ENCODE data around the gene GIMAP5.

GIMAP5 gene

GRCh38 chr7:150719960-150720891 is 17.0 kb upstream of the GIMAP5 start:
- Histone ChIP-seq H3K27ac (ENCODE audit: low read length) (no peak overlapping the region), H3K4me1 (ENCODE audit: control insufficient read depth, insufficient read depth, low read length) (no peaks in the 10 kb centered on the region), H3K36me3 (ENCODE audit: control insufficient read depth in 2 of 2, insufficient read depth in 2 of 2, low read length in 2 of 2) (no peaks in the 10 kb centered on the region)

GRCh38 chr7:150721970-150722373 is 15.2 kb upstream of the GIMAP5 start:
- H3K27me3 ChIP-seq (ENCODE audit: control insufficient read depth in 1 of 2, insufficient read depth in 2 of 2, low read length in 2 of 2) = no peaks in the 10 kb centered on the region
- H3K4me1 ChIP-seq (ENCODE audit: control insufficient read depth, insufficient read depth, low read length) = no peaks in the 10 kb centered on the region
- no peaks in the 10 kb centered on the region for H3K36me3 ChIP-seq (ENCODE audit: control insufficient read depth in 2 of 2, insufficient read depth in 2 of 2, low read length in 2 of 2)
- H3K9me3 ChIP-seq (ENCODE audit: control insufficient read depth in 2 of 2, low read length in 2 of 2) = peaks cover 0 to 4% of the 10 kb centered on the region in 2 donors
- no peak overlapping the region for H3K27ac ChIP-seq (ENCODE audit: low read length)
- H3K9ac ChIP-seq (ENCODE audit: low read length in 2 of 2) = no peak overlapping the region
- no peak overlapping the region for H3K4me3 ChIP-seq (ENCODE audit: low read length in 2 of 2)

More at GRCh38 chr7:150719960-150720891, 17.0 kb upstream of the GIMAP5 start:
- no peaks in the 10 kb centered on the region for H3K9me3 ChIP-seq (ENCODE audit: control insufficient read depth in 2 of 2, low read length in 2 of 2)
- no peak overlapping the region for H3K4me3 ChIP-seq (ENCODE audit: low read length in 2 of 2)
- H3K9ac ChIP-seq (ENCODE audit: low read length in 2 of 2) = no peak overlapping the region
- no peaks in the 10 kb centered on the region for H3K27me3 ChIP-seq (ENCODE audit: control insufficient read depth in 1 of 2, insufficient read depth in 2 of 2, low read length in 2 of 2)

DNA sequence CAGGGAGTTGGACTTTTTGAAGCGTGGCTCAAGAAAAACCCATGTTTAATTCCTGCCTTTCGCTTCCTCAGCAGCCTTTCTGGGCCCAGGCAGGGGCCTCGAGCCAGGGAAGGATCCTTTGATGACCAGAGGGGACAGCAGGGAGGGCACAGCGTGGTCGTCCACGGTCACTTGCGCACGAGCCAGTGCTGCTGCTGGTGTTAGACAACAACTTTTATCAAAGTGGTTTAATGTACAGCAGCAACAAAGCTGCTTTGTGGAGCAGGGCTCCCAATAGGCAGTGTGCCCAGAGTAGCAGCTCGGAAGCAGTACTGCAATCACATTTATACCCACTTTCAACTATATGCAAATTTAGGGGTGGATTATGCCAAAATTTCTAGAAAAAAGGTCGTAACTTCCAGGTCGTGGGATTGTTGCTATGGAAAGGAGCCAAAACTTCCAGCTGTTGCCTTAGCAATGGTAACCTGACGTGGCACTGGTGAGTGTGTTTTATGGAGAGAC is 14.7 kb upstream of the GIMAP5 start:
- H3K9me3 ChIP-seq (ENCODE audit: control insufficient read depth in 2 of 2, low read length in 2 of 2) = peaks cover 0 to 6% of the 10 kb centered on the region in 2 donors
- H3K27me3 ChIP-seq (ENCODE audit: control insufficient read depth in 1 of 2, insufficient read depth in 2 of 2, low read length in 2 of 2) = no peaks in the 10 kb centered on the region
- H3K9ac ChIP-seq (ENCODE audit: low read length in 2 of 2) = no peak overlapping the region
- H3K4me3 ChIP-seq (ENCODE audit: low read length in 2 of 2) = no peak overlapping the region
- H3K4me1 ChIP-seq (ENCODE audit: control insufficient read depth, insufficient read depth, low read length) = no peaks in the 10 kb centered on the region
- H3K36me3 ChIP-seq (ENCODE audit: control insufficient read depth in 2 of 2, insufficient read depth in 2 of 2, low read length in 2 of 2) = no peaks in the 10 kb centered on the region
- H3K27ac ChIP-seq (ENCODE audit: low read length) = no peak overlapping the region

GRCh38 chr7:150723467-150723866 is 13.8 kb upstream of the GIMAP5 start:
- Histone ChIP-seq H3K27me3 (ENCODE audit: control insufficient read depth in 1 of 2, insufficient read depth in 2 of 2, low read length in 2 of 2) (no peaks in the 10 kb centered on the region), H3K9ac (ENCODE audit: low read length in 2 of 2) (no peak overlapping the region), H3K9me3 (ENCODE audit: control insufficient read depth in 2 of 2, low read length in 2 of 2) (peaks cover 4 to 12% of the 10 kb centered on the region in 2 donors), H3K36me3 (ENCODE audit: control insufficient read depth in 2 of 2, insufficient read depth in 2 of 2, low read length in 2 of 2) (no peaks in the 10 kb centered on the region), H3K4me1 (ENCODE audit: control insufficient read depth, insufficient read depth, low read length) (no peaks in the 10 kb centered on the region), H3K4me3 (ENCODE audit: low read length in 2 of 2) (no peak overlapping the region), H3K27ac (ENCODE audit: low read length) (no peak overlapping the region)

DNA sequence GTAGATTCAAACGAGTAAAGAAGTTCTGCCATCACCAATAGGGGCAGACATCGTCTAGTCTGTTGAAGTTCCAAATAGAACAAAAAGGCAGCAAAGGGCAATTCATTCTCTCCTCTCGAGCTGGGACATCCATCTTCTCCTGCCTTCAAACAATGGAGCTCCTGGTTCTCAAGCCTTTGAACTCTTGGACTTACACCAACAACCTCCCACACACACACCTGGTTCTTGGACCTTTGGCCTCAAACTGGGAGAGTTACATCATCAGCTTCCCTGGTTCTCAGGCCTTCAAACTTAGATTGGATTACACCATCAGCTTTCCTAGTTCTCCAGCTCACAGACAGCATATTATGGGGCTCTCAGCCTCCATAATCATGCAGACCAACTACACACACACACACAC is 9.8 kb upstream of the GIMAP5 start:
- H3K9ac ChIP-seq (ENCODE audit: low read length in 2 of 2) = no peak overlapping the region
- H3K9me3 ChIP-seq (ENCODE audit: control insufficient read depth in 2 of 2, low read length in 2 of 2) = peaks cover 4 to 12% of the 10 kb centered on the region in 2 donors
- no peaks in the 10 kb centered on the region for H3K27me3 ChIP-seq (ENCODE audit: control insufficient read depth in 1 of 2, insufficient read depth in 2 of 2, low read length in 2 of 2)
- no peak overlapping the region for H3K27ac ChIP-seq (ENCODE audit: low read length)
- no peaks in the 10 kb centered on the region for H3K36me3 ChIP-seq (ENCODE audit: control insufficient read depth in 2 of 2, insufficient read depth in 2 of 2, low read length in 2 of 2)
- H3K4me3 ChIP-seq (ENCODE audit: low read length in 2 of 2) = no peak overlapping the region
- H3K4me1 ChIP-seq (ENCODE audit: control insufficient read depth, insufficient read depth, low read length) = no peaks in the 10 kb centered on the region

DNA sequence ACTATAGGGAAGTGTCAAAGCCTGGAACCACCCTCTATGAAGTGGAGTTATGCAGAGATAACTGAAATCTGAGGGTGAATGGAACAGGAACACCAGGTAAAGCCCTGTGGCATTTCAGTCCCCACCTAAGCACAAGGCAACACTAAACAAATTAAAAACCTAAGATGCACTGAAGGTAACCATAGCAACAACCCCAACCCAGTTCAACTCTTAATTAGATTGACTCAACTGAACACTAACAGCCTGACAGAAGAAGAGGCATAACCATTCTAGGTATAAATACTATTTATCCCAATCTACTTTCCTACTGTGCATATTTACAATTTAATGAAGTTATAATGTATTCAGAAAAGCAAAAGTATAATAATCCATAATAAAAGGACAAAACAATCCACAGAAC is 9.2 kb upstream of the GIMAP5 start:
- no peaks in the 10 kb centered on the region for H3K4me1 ChIP-seq (ENCODE audit: control insufficient read depth, insufficient read depth, low read length)
- H3K4me3 ChIP-seq (ENCODE audit: low read length in 2 of 2) = no peak overlapping the region
- H3K36me3 ChIP-seq (ENCODE audit: control insufficient read depth in 2 of 2, insufficient read depth in 2 of 2, low read length in 2 of 2) = no peaks in the 10 kb centered on the region
- no peak overlapping the region for H3K27ac ChIP-seq (ENCODE audit: low read length)
- peaks cover 4 to 12% of the 10 kb centered on the region in 2 donors for H3K9me3 ChIP-seq (ENCODE audit: control insufficient read depth in 2 of 2, low read length in 2 of 2)
- no peaks in the 10 kb centered on the region for H3K27me3 ChIP-seq (ENCODE audit: control insufficient read depth in 1 of 2, insufficient read depth in 2 of 2, low read length in 2 of 2)
- no peak overlapping the region for H3K9ac ChIP-seq (ENCODE audit: low read length in 2 of 2)

DNA sequence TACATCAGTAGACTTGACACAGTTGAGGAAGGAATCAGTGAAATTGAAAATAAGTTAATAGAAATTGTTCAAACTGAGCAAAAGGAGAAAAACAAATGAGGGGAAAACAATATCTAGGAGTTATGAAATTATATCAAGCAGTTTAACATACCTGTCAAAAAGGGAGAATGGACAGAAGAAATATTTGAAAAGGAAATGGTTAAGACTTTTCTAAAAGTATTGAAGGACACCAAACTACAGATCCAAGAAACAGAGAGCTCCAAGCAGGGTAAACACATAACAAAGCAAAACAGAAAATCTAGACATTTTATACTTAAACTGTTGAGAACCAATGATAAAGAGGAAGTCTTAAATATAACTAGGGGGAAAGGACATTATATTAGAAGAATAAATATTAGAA is 8.6 kb upstream of the GIMAP5 start:
- Histone ChIP-seq H3K9me3 (ENCODE audit: control insufficient read depth in 2 of 2, low read length in 2 of 2) (peaks cover 4 to 12% of the 10 kb centered on the region in 2 donors), H3K27ac (ENCODE audit: low read length) (no peak overlapping the region), H3K36me3 (ENCODE audit: control insufficient read depth in 2 of 2, insufficient read depth in 2 of 2, low read length in 2 of 2) (no peaks in the 10 kb centered on the region), H3K27me3 (ENCODE audit: control insufficient read depth in 1 of 2, insufficient read depth in 2 of 2, low read length in 2 of 2) (no peaks in the 10 kb centered on the region), H3K9ac (ENCODE audit: low read length in 2 of 2) (no peak overlapping the region), H3K4me1 (ENCODE audit: control insufficient read depth, insufficient read depth, low read length) (no peaks in the 10 kb centered on the region), H3K4me3 (ENCODE audit: low read length in 2 of 2) (no peak overlapping the region)

DNA sequence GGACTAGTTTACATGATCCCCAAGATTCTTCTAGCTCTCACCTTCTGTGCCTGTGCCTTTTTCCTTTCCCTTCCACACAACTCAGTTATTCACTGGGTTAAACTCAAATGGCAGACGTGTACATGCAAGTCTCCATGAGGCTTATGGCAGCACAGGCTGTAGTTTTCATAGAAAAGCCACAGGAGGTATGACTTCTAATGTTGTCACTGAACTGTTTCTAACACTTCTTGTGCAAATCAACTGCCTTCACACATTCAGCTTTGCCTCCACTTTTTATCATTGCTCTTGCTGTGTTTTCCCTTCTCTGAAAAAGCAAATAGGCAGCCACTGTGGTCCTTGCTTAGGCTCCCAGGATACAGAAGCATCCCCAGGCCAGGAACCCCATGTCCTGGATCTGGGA is 5.3 kb upstream of the GIMAP5 start:
- no peak overlapping the region for H3K27ac ChIP-seq (ENCODE audit: low read length)

GRCh38 chr7:150732786-150733481 is 4.3 kb upstream of the GIMAP5 start:
- Histone ChIP-seq H3K27me3 (ENCODE audit: control insufficient read depth in 1 of 2, insufficient read depth in 2 of 2, low read length in 2 of 2) (peaks cover 2 to 7% of the 10 kb centered on the region in 2 donors), H3K36me3 (ENCODE audit: control insufficient read depth in 2 of 2, insufficient read depth in 2 of 2, low read length in 2 of 2) (no peaks in the 10 kb centered on the region), H3K9me3 (ENCODE audit: control insufficient read depth in 2 of 2, low read length in 2 of 2) (peaks cover 1 to 2% of the 10 kb centered on the region in 2 donors), H3K9ac (ENCODE audit: low read length in 2 of 2) (no peak overlapping the region), H3K4me3 (ENCODE audit: low read length in 2 of 2) (no peak overlapping the region), H3K4me1 (ENCODE audit: control insufficient read depth, insufficient read depth, low read length) (no peaks in the 10 kb centered on the region), H3K27ac (ENCODE audit: low read length) (no peak overlapping the region)

More for the DNA sequence above, 5.3 kb upstream of the GIMAP5 start:
- no peak overlapping the region for H3K9ac ChIP-seq (ENCODE audit: low read length in 2 of 2)
- no peaks in the 10 kb centered on the region for H3K36me3 ChIP-seq (ENCODE audit: control insufficient read depth in 2 of 2, insufficient read depth in 2 of 2, low read length in 2 of 2)
- no peaks in the 10 kb centered on the region for H3K4me1 ChIP-seq (ENCODE audit: control insufficient read depth, insufficient read depth, low read length)
- H3K27me3 ChIP-seq (ENCODE audit: control insufficient read depth in 1 of 2, insufficient read depth in 2 of 2, low read length in 2 of 2) = peaks cover 0 to 2% of the 10 kb centered on the region in 2 donors
- H3K9me3 ChIP-seq (ENCODE audit: control insufficient read depth in 2 of 2, low read length in 2 of 2) = peaks cover 4 to 9% of the 10 kb centered on the region in 2 donors
- H3K4me3 ChIP-seq (ENCODE audit: low read length in 2 of 2) = no peak overlapping the region

DNA sequence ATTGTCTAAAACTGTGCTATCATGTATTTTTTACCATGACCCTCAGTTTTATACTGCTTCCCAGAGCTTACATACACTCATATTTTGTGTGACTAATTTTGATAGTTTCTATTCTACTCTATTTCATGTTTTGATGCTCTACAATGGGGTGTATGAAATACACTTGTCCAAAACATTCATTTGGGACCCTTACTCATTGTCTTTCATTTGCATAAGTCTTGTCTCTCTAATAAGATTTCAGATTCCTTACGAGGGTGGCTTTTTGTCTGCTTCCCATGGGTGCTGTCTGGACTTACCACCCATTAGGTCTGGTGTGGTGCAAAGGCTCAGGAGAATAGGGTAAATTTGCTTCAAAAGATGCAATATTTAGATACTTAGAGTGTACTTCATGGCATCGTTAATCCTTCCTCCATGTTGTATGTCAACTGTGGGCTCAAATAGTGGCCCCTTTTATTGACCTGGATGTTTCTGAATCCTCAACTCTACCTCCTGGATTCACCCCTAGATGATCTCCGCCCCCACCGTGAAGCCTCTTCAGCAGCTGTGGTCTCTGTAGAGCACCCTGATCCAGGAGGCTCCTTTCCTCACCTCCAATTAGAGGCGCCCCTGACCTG is 3.6 kb upstream of the GIMAP5 start:
- H3K36me3 ChIP-seq (ENCODE audit: control insufficient read depth in 2 of 2, insufficient read depth in 2 of 2, low read length in 2 of 2) = no peaks in the 10 kb centered on the region
- H3K9ac ChIP-seq (ENCODE audit: low read length in 2 of 2) = no peak overlapping the region
- no peak overlapping the region for H3K4me3 ChIP-seq (ENCODE audit: low read length in 2 of 2)
- no peaks in the 10 kb centered on the region for H3K4me1 ChIP-seq (ENCODE audit: control insufficient read depth, insufficient read depth, low read length)
- no peak overlapping the region for H3K27ac ChIP-seq (ENCODE audit: low read length)
- H3K27me3 ChIP-seq (ENCODE audit: control insufficient read depth in 1 of 2, insufficient read depth in 2 of 2, low read length in 2 of 2) = peaks cover 2 to 7% of the 10 kb centered on the region in 2 donors
- H3K9me3 ChIP-seq (ENCODE audit: control insufficient read depth in 2 of 2, low read length in 2 of 2) = no peaks in the 10 kb centered on the region
